ENCODE data around the gene TESMIN.

DNA sequence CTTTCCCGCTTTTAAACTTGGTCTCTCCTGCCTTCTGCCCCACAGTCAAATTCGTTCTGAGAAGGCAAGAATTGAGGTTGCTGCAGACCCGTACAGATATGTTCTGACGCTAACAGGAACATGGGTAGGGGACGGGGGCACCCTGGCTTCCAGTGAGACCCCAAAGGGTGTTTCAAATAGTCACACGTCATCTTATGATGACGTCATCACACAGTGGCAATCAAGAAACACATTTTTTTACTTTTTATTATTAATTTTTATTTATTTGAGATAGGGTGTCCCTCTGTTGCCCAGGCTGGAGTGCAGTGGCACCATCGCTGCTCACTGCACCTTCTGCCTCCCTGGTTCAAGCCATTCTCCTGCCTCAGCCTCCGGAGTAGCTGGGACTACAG, 22.9 kb upstream of the TESMIN start:
- no peak for TF ChIP-seq ZNF384 (IDR thresholded peaks at IDR 0.05)
- no peak for TF ChIP-seq ARNT (IDR thresholded peaks at IDR 0.05)

All from HEK293T (cell line).